Ishikawa (cell line): Measurements from ENCODE around the gene UFSP2.

Experiments
- CEBPB ChIP-seq: IDR thresholded peaks from 2 replicates; pipeline ENCODE4 v1.6.1; 2012
- CREB1 ChIP-seq: IDR thresholded peaks from 2 replicates; pipeline ENCODE4 v1.6.1; 2012; ENCODE audit warnings: low read depth
- EGR1 ChIP-seq: IDR thresholded peaks from 2 replicates; pipeline ENCODE4 v1.6.1; 2012
- EP300 ChIP-seq: IDR thresholded peaks from 2 replicates; pipeline ENCODE4 v1.6.1; 2012; ENCODE audit warnings: borderline replicate concordance
- FOXM1 ChIP-seq: IDR thresholded peaks from 2 replicates; pipeline ENCODE4 v1.6.1; 2012; ENCODE audit warnings: low read depth, borderline replicate concordance
- NFIC ChIP-seq: IDR thresholded peaks from 2 replicates; pipeline ENCODE4 v1.6.1; 2012
- RAD21 ChIP-seq: IDR thresholded peaks from 2 replicates; pipeline ENCODE4 v1.6.1; 2012; ENCODE audit warnings: low read depth
- TAF1 ChIP-seq: IDR thresholded peaks from 2 replicates; pipeline ENCODE4 v1.6.1; 2012; ENCODE audit warnings: low read depth, mild to moderate bottlenecking
- TCF12 ChIP-seq: IDR thresholded peaks from 2 replicates; pipeline ENCODE4 v1.6.1; 2012; ENCODE audit warnings: low read depth
- TEAD4 ChIP-seq: IDR thresholded peaks from 2 replicates; pipeline ENCODE4 v1.6.1; 2012
- YY1 ChIP-seq: IDR thresholded peaks from 2 replicates; pipeline ENCODE4 v1.6.1; 2012; ENCODE audit warnings: low read depth
- ZBTB7A ChIP-seq: IDR thresholded peaks from 2 replicates; pipeline ENCODE4 v1.6.1; 2012; ENCODE audit warnings: low read depth
- TF ChIP-seq, protein P1 (sequence below): IDR thresholded peaks from 2 replicates; pipeline ENCODE4 v1.6.1; 2012
- TF ChIP-seq, protein P2 (sequence below): IDR thresholded peaks from 2 replicates; pipeline ENCODE4 v1.6.1; 2012
- TF ChIP-seq, protein P3 (sequence below): IDR thresholded peaks from 2 replicates; pipeline ENCODE4 v1.6.1; 2012; ENCODE audit warnings: low read depth, mild to moderate bottlenecking

Gene UFSP2

DNA sequence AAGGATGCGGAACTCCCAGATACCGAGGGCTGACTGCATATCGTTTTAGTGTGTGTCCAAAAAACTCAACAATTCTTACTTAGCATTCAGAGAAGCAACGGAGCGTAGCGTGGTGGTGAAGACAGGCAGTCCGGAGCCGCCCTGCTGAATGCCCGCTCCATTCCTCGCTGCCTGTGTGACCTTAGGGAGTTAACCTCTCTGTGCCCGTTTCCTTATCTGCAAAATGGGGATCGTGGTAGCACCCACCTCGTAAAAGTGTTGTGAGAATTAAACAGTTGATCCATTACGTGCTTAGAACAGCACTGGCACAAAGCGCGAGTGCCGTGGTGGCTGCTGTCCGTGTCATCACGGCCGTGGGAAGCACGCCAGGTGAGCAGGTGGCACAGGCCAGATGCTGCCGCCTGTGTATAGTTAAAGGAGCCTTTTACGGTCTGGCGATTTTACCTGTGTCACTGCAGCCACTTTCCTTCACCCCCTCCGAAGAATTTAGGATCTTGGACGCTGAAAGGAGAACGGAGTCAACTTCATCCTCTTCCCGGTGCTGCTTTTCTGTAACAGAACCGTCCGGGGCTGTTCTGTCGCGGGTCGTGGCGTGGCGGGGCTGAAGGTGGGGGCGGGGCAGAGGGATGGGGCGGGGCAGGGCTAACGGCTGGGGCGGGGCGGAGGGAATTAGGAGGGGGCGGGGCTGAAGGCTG, 44.9 kb upstream of the UFSP2 start:
- TF ChIP-seq, protein P1, sequence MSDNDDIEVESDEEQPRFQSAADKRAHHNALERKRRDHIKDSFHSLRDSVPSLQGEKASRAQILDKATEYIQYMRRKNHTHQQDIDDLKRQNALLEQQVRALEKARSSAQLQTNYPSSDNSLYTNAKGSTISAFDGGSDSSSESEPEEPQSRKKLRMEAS: peak; percentile 71
- TF ChIP-seq TAF1 (no peak), TCF12 (0 out of 2 replicates have a peak, but pooled peaks have one; percentile 19), ZBTB7A (no peak), EP300 (no peak), TEAD4 (no peak), NFIC (0 out of 2 replicates have a peak, but pooled peaks have one; percentile 20), CREB1 (no peak)
- TF ChIP-seq, protein P2, sequence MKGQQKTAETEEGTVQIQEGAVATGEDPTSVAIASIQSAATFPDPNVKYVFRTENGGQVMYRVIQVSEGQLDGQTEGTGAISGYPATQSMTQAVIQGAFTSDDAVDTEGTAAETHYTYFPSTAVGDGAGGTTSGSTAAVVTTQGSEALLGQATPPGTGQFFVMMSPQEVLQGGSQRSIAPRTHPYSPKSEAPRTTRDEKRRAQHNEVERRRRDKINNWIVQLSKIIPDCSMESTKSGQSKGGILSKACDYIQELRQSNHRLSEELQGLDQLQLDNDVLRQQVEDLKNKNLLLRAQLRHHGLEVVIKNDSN: no peak

DNA sequence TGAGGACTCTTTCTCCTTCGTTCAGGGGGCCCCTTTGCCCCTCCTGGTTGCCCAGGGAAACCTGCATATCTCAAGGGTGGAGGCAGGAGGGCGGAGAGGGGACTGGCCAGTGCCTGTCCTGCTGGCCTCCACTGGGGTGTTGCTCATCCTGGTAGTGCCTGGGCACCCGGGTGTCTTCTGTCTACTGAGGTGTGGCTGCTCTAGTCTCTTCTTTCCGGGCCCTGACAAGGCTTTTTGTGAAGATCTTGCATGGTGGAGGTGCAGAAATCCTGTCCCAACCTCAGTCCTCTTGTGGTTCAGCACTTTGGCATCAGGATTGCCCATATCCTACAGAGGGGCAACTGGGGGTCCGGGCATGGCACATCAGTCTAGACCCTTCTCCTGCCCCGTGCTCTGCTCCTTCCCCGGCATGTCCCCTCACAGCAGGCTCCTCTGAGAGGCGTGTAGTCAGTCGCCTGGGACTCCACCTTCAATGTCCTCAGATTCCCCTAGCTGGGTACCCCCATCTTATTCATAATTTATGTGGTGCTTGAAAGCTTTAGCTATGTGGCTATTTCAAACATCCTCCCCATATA, 43.9 kb upstream of the UFSP2 start:
- TF ChIP-seq EP300: no peak
- TF ChIP-seq CEBPB: no peak
- TF ChIP-seq YY1: no peak
- TF ChIP-seq, protein P1: no peak
- TF ChIP-seq FOXM1: no peak
- TF ChIP-seq, protein P3, sequence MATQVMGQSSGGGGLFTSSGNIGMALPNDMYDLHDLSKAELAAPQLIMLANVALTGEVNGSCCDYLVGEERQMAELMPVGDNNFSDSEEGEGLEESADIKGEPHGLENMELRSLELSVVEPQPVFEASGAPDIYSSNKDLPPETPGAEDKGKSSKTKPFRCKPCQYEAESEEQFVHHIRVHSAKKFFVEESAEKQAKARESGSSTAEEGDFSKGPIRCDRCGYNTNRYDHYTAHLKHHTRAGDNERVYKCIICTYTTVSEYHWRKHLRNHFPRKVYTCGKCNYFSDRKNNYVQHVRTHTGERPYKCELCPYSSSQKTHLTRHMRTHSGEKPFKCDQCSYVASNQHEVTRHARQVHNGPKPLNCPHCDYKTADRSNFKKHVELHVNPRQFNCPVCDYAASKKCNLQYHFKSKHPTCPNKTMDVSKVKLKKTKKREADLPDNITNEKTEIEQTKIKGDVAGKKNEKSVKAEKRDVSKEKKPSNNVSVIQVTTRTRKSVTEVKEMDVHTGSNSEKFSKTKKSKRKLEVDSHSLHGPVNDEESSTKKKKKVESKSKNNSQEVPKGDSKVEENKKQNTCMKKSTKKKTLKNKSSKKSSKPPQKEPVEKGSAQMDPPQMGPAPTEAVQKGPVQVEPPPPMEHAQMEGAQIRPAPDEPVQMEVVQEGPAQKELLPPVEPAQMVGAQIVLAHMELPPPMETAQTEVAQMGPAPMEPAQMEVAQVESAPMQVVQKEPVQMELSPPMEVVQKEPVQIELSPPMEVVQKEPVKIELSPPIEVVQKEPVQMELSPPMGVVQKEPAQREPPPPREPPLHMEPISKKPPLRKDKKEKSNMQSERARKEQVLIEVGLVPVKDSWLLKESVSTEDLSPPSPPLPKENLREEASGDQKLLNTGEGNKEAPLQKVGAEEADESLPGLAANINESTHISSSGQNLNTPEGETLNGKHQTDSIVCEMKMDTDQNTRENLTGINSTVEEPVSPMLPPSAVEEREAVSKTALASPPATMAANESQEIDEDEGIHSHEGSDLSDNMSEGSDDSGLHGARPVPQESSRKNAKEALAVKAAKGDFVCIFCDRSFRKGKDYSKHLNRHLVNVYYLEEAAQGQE: no peak
- TF ChIP-seq RAD21: no peak
- TF ChIP-seq NFIC: no peak
- TF ChIP-seq TEAD4: no peak
- no peak for TF ChIP-seq TAF1
- no peak for TF ChIP-seq EGR1
- no peak for TF ChIP-seq CREB1
- TF ChIP-seq, protein P2: no peak
- no peak for TF ChIP-seq TCF12
- TF ChIP-seq ZBTB7A: no peak

DNA sequence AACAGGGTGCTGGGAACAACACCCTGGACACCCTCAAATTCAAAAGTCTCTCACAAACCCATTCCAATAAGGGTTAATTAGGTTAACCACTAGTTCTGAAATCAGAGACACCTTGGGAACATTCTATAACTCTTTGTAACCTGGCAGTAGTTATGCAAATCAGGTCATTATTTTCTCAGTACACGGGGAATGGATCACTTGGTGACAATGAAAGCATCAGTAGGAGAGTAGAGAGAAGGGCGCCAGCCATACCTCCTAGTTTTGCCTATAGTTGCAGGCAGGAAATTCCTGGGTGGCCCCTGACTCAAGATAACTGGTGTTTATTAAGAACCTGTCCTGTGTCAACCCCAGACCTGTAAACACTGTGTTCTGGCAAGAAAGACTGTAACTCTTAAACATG, 43.2 kb upstream of the UFSP2 start:
- TF ChIP-seq FOXM1 (no peak), YY1 (no peak), NFIC (no peak), RAD21 (no peak), CEBPB (no peak), EGR1 (no peak), TAF1 (no peak), CREB1 (no peak), TEAD4 (no peak), ZBTB7A (no peak), EP300 (no peak), TCF12 (no peak)
- TF ChIP-seq, protein P3: no peak
- TF ChIP-seq, protein P2: no peak
- TF ChIP-seq, protein P1: no peak

DNA sequence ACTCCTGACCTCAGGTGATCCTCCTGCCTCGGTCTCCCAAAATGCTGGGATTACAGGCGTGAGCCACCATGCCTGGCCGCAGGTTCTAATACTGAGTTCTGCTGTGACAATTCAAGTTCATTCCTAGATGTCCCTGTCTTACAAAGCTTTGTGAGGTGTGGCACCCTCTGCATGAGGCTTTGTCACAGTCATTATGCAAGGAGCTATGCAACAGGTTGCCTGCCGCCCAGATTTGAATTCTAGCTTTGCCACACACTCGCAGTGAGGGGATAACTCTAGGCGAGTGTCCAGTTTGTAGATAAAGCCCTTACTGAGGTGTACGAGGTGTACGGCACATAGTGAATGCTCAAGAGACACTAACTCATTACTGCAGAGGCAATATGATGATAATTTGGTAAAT, 42.2 kb upstream of the UFSP2 start:
- TF ChIP-seq EP300 (no peak), EGR1 (no peak), TEAD4 (no peak)

DNA sequence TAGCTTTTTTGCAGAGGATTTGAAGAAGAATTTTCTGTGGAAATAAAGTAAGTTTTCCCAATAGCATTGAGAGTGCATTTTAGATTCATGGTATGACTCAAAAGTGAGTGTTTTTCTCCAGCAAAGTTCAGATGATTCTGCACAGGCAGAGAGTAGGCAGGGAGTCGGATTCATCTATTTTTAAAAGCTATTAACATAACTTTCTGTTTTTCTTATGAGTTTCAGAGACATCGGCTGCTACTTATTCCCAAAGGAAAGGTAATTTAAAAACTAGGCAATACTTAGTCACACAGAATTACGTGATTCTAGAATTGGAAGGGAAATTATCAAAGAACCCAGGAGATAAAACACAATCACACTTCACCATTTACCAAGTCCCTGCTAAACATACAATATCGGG, 41.3 kb upstream of the UFSP2 start:
- TF ChIP-seq EGR1: no peak
- TF ChIP-seq, protein P2: no peak
- no peak for TF ChIP-seq EP300
- TF ChIP-seq RAD21: no peak
- no peak for TF ChIP-seq CREB1
- no peak for TF ChIP-seq TCF12
- no peak for TF ChIP-seq NFIC
- TF ChIP-seq, protein P1: no peak
- TF ChIP-seq, protein P3: no peak
- no peak for TF ChIP-seq ZBTB7A
- no peak for TF ChIP-seq CEBPB
- TF ChIP-seq YY1: no peak
